GM18502 (cell line): ENCODE measurements around the gene CNIH2.
A peak's percentile ranks its signal among the peaks of the same experiment; 100 is the strongest.
"Not testable (repeated sequence)": the region's sequence is repeated elsewhere in the genome, so short reads cannot be mapped to it uniquely, and the experiment has no call there.

Experiments
- ATAC-seq: cut with Tn5 transposase; IDR thresholded peaks from one replicate; pipeline ENCODE4 v1.9.1; 2021; ENCODE audit warnings: mild to moderate bottlenecking; ENCODE audit not compliant: unreplicated experiment, poor library complexity

Gene CNIH2

GRCh38 chr11:66275396-66275795 lies 2.6 kb upstream of the CNIH2 start:
- ATAC-seq, result no peak

- no peak for ATAC-seq
These were observed 1.9 kb upstream of the CNIH2 start for GRCh38 chr11:66275984-66276612.

GRCh38 chr11:66276619-66277018 lies 1.4 kb upstream of the CNIH2 start:
- not testable (repeated sequence) for ATAC-seq

GRCh38 chr11:66277064-66277463 lies 911 bp upstream of the CNIH2 start:
- not testable (repeated sequence) for ATAC-seq

- no peak for ATAC-seq
These were observed 552 bp downstream of the CNIH2 start for GRCh38 chr11:66278363-66279091.

- ATAC-seq, result no peak
These were observed 1.2 kb downstream of the CNIH2 start for GRCh38 chr11:66279092-66279734.

GRCh38 chr11:66280428-66280827 lies 2.5 kb downstream of the CNIH2 start:
- ATAC-seq, result no peak

GRCh38 chr11:66281001-66281400 lies 3.0 kb downstream of the CNIH2 start:
- ATAC-seq, result no peak

- ATAC-seq, result no peak
These were observed 3.9 kb downstream of the CNIH2 start for GRCh38 chr11:66281776-66282467.

- peak; percentile 74 for ATAC-seq
These were observed 4.8 kb downstream of the CNIH2 start for GRCh38 chr11:66282468-66283455.

- no peak for ATAC-seq
These were observed 5.6 kb downstream of the CNIH2 start for GRCh38 chr11:66283461-66284105.

- no peak for ATAC-seq
These were observed 6.6 kb downstream of the CNIH2 start for GRCh38 chr11:66284526-66285078.

- no peak for ATAC-seq
These were observed 7.4 kb downstream of the CNIH2 start for GRCh38 chr11:66285250-66285947.

- ATAC-seq, result no peak
These were observed 8.7 kb downstream of the CNIH2 start for GRCh38 chr11:66286699-66287098.

- no peak for ATAC-seq
These were observed 9.4 kb downstream of the CNIH2 start for GRCh38 chr11:66287211-66287888.

- no peak for ATAC-seq
These were observed 10.1 kb downstream of the CNIH2 start for GRCh38 chr11:66287889-66288670.
